ENCODE data around the gene SLCO2B1. TPM values are rescaled to one million over a fixed set of nuclear protein-coding genes. Genes with fewer than 3 reads are reported as not detected.

Gene SLCO2B1
- total and polyA plus RNA-seq, 2 experiments from 2014 or later: not detected

GRCh38 chr11:75173336-75173735, 22.4 kb downstream of the SLCO2B1 start:
- H3K4me3 Mint-ChIP-seq: no peak overlapping the region
- H3K4me1 Mint-ChIP-seq: peaks cover 9% of the 10 kb centered on the region
- no peak overlapping the region for H3K27ac ChIP-seq (ENCODE audit: low read depth)
- no peak for TF ChIP-seq CREB1 (CRISPR knock-in tag; IDR thresholded peaks at IDR 0.05; ENCODE audit: low read depth)
- no peak for TF ChIP-seq ZNF331 (CRISPR knock-in tag; IDR thresholded peaks at IDR 0.05; ENCODE audit: low read depth)
- no peak for TF ChIP-seq ZNF462 (CRISPR knock-in tag; IDR thresholded peaks at IDR 0.05)
- TF ChIP-seq POLR2AphosphoS5 (IDR thresholded peaks at IDR 0.05; ENCODE audit: low read depth): no peak
- TF ChIP-seq, protein P1, sequence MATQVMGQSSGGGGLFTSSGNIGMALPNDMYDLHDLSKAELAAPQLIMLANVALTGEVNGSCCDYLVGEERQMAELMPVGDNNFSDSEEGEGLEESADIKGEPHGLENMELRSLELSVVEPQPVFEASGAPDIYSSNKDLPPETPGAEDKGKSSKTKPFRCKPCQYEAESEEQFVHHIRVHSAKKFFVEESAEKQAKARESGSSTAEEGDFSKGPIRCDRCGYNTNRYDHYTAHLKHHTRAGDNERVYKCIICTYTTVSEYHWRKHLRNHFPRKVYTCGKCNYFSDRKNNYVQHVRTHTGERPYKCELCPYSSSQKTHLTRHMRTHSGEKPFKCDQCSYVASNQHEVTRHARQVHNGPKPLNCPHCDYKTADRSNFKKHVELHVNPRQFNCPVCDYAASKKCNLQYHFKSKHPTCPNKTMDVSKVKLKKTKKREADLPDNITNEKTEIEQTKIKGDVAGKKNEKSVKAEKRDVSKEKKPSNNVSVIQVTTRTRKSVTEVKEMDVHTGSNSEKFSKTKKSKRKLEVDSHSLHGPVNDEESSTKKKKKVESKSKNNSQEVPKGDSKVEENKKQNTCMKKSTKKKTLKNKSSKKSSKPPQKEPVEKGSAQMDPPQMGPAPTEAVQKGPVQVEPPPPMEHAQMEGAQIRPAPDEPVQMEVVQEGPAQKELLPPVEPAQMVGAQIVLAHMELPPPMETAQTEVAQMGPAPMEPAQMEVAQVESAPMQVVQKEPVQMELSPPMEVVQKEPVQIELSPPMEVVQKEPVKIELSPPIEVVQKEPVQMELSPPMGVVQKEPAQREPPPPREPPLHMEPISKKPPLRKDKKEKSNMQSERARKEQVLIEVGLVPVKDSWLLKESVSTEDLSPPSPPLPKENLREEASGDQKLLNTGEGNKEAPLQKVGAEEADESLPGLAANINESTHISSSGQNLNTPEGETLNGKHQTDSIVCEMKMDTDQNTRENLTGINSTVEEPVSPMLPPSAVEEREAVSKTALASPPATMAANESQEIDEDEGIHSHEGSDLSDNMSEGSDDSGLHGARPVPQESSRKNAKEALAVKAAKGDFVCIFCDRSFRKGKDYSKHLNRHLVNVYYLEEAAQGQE (IDR thresholded peaks at IDR 0.05; ENCODE audit: unreplicated experiment): no peak
- TF ChIP-seq STAT1 (IDR thresholded peaks at IDR 0.05; ENCODE audit: unreplicated experiment): no peak
- no peak for TF ChIP-seq EZH2phosphoT487 (IDR thresholded peaks at IDR 0.05; ENCODE audit: unreplicated experiment)
- no peak for TF ChIP-seq ZNF114 (CRISPR knock-in tag; IDR thresholded peaks at IDR 0.05)
- TF ChIP-seq JUNB (IDR thresholded peaks at IDR 0.05; ENCODE audit: unreplicated experiment): no peak
- no peak for TF ChIP-seq EZH2 (IDR thresholded peaks at IDR 0.05; ENCODE audit: low read depth, unreplicated experiment)
- TF ChIP-seq, protein P2, sequence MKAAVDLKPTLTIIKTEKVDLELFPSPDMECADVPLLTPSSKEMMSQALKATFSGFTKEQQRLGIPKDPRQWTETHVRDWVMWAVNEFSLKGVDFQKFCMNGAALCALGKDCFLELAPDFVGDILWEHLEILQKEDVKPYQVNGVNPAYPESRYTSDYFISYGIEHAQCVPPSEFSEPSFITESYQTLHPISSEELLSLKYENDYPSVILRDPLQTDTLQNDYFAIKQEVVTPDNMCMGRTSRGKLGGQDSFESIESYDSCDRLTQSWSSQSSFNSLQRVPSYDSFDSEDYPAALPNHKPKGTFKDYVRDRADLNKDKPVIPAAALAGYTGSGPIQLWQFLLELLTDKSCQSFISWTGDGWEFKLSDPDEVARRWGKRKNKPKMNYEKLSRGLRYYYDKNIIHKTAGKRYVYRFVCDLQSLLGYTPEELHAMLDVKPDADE (IDR thresholded peaks at IDR 0.05): no peak
- no peak for TF ChIP-seq CTCF (conservative IDR thresholded peaks at IDR 0.05; ENCODE audit: low read depth in 2 of 2)
- TF ChIP-seq NANOG (IDR thresholded peaks at IDR 0.05; ENCODE audit: borderline replicate concordance): no peak
- no peaks in the 10 kb centered on the region for H3K79me2 ChIP-seq (replicated peaks; ENCODE audit: insufficient read depth)
- DNase-seq (ENCODE audit: low spot score) (no peak), ATAC-seq (no peak)
- H3K4me3 ChIP-seq: no peak overlapping the region
- no peaks in the 10 kb centered on the region for H3K9me2 ChIP-seq (ENCODE audit: insufficient read depth)
- H2AFZ ChIP-seq: 0 out of 2 replicates have a peak overlapping the region, but pooled peaks have one; percentile 14
- no peak overlapping the region for H3K27ac Mint-ChIP-seq
- H3K36me3 Mint-ChIP-seq (ENCODE audit: low read depth): no peaks in the 10 kb centered on the region
- no peaks in the 10 kb centered on the region for H3F3A ChIP-seq (replicated peaks; ENCODE audit: low read depth)
- H3K27me3 Mint-ChIP-seq (ENCODE audit: insufficient read depth, low read depth, poor library complexity): peaks cover 1% of the 10 kb centered on the region
- no peaks in the 10 kb centered on the region for H4K20me1 ChIP-seq (replicated peaks; ENCODE audit: insufficient read depth)
- no peaks in the 10 kb centered on the region for H3K27me3 ChIP-seq (ENCODE audit: insufficient read depth)
- no peaks in the 10 kb centered on the region; the same call in 1 of the 2 replicates for H3K4me1 ChIP-seq (ENCODE audit: insufficient read depth)
- no peaks in the 10 kb centered on the region for H3K9me3 Mint-ChIP-seq
- no peak overlapping the region for H3K4me2 ChIP-seq
- no peaks in the 10 kb centered on the region for H3K36me3 ChIP-seq (ENCODE audit: insufficient read depth)
